Activated CD8-positive, alpha-beta memory T cell treated with anti-CD3 and anti-CD28 coated beads, Interleukin-2, amount 50 U/mL, for 4 hours (primary cell): ENCODE data around the gene IFITM5.
"Not testable (repeated sequence)": the region's sequence is repeated elsewhere in the genome, so short reads cannot be mapped to it uniquely, and the experiment has no call there.

Source experiments
- DNase-seq: peaks from one replicate; pipeline ENCODE4 v3.0.0-alpha.2; 2020

IFITM5 gene

GRCh38 chr11:327581-327923 is 28.2 kb upstream of the IFITM5 start:
- DNase-seq: no peak

- peak; percentile 54 for DNase-seq
Observed at GRCh38 chr11:326842-327580, 27.7 kb upstream of the IFITM5 start.

- DNase-seq: no peak
Observed at GRCh38 chr11:326592-326841, 27.2 kb upstream of the IFITM5 start.

GRCh38 chr11:325796-326591 is 26.7 kb upstream of the IFITM5 start:
- no peak for DNase-seq

GRCh38 chr11:324593-325517 is 25.5 kb upstream of the IFITM5 start:
- DNase-seq: not testable (repeated sequence)

- no peak for DNase-seq
Observed at GRCh38 chr11:324156-324555, 24.8 kb upstream of the IFITM5 start.

- DNase-seq: not testable (repeated sequence)
Observed at GRCh38 chr11:319888-320273, 20.6 kb upstream of the IFITM5 start.

- DNase-seq: not testable (repeated sequence)
Observed at GRCh38 chr11:319121-319887, 20.0 kb upstream of the IFITM5 start.

- DNase-seq: not testable (repeated sequence)
Observed at GRCh38 chr11:318405-319120, 19.2 kb upstream of the IFITM5 start.

GRCh38 chr11:317668-318404 is 18.5 kb upstream of the IFITM5 start:
- DNase-seq: not testable (repeated sequence)

GRCh38 chr11:316891-317301 is 17.6 kb upstream of the IFITM5 start:
- no peak for DNase-seq

- no peak for DNase-seq
Observed at GRCh38 chr11:316031-316701, 16.8 kb upstream of the IFITM5 start.

GRCh38 chr11:315516-315994 is 16.2 kb upstream of the IFITM5 start:
- DNase-seq: no peak

- no peak for DNase-seq
Observed at GRCh38 chr11:315051-315481, 15.7 kb upstream of the IFITM5 start.

GRCh38 chr11:314554-314875 is 15.2 kb upstream of the IFITM5 start:
- not testable (repeated sequence) for DNase-seq

GRCh38 chr11:313787-314553 is 14.6 kb upstream of the IFITM5 start, which contains the start of gene IFITM1:
Gene IFITM1, plus strand, starts transcription at chr11:314040. Its CDS starts 131 bp downstream, at chr11:314171.
- peak; percentile 52 for DNase-seq

GRCh38 chr11:313304-313786 is 14.0 kb upstream of the IFITM5 start:
- no peak for DNase-seq

GRCh38 chr11:312092-312816 is 12.9 kb upstream of the IFITM5 start:
- peak; percentile 34 for DNase-seq
